GM21447 (cell line): Measurements from ENCODE around the gene USP37.
"Not testable (repeated sequence)": the region's sequence is repeated elsewhere in the genome, so short reads cannot be mapped to it uniquely, and the experiment has no call there.

Experiments
- ATAC-seq: cut with Tn5 transposase; IDR thresholded peaks from one replicate; pipeline ENCODE4 v1.9.1; 2021; ENCODE audit not compliant: unreplicated experiment

Gene USP37

GRCh38 chr2:218554225-218554624, 13.9 kb downstream of the USP37 start:
- not testable (repeated sequence) for ATAC-seq

- ATAC-seq, result no peak
These were observed 20.2 kb downstream of the USP37 start for GRCh38 chr2:218547978-218548377.

- ATAC-seq, result no peak
These were observed 20.6 kb downstream of the USP37 start for GRCh38 chr2:218547511-218547910.

GRCh38 chr2:218546012-218546411, 22.1 kb downstream of the USP37 start:
- no peak for ATAC-seq

GRCh38 chr2:218540015-218540414, 28.1 kb downstream of the USP37 start:
- ATAC-seq, result no peak

- no peak for ATAC-seq
These were observed 31.2 kb downstream of the USP37 start for GRCh38 chr2:218536804-218537494.

- no peak for ATAC-seq
These were observed 38.2 kb downstream of the USP37 start for GRCh38 chr2:218529990-218530389.

- not testable (repeated sequence) for ATAC-seq
These were observed 39.7 kb downstream of the USP37 start for GRCh38 chr2:218528409-218528808.

GRCh38 chr2:218523651-218524050, 44.5 kb downstream of the USP37 start:
- ATAC-seq, result no peak

GRCh38 chr2:218518876-218519275, 49.3 kb downstream of the USP37 start:
- ATAC-seq, result no peak

- ATAC-seq, result peak; percentile 75
These were observed 50.5 kb downstream of the USP37 start for GRCh38 chr2:218517434-218518206.

GRCh38 chr2:218516614-218517013, 51.5 kb downstream of the USP37 start:
- ATAC-seq, result no peak

- no peak for ATAC-seq
These were observed 54.5 kb downstream of the USP37 start for GRCh38 chr2:218513676-218514075.

- ATAC-seq, result peak; percentile 51
These were observed 59.9 kb downstream of the USP37 start for GRCh38 chr2:218508299-218508698.

GRCh38 chr2:218505754-218506371, 62.3 kb downstream of the USP37 start:
- ATAC-seq, result no peak

- no peak for ATAC-seq
These were observed 66.5 kb downstream of the USP37 start for GRCh38 chr2:218501665-218502064.

GRCh38 chr2:218500501-218501060, 67.6 kb downstream of the USP37 start:
- ATAC-seq, result no peak

GRCh38 chr2:218485986-218486667, 82.0 kb downstream of the USP37 start:
- no peak for ATAC-seq

- ATAC-seq, result no peak
These were observed 85.5 kb downstream of the USP37 start for GRCh38 chr2:218482651-218483050.

- ATAC-seq, result no peak
These were observed 88.6 kb downstream of the USP37 start for GRCh38 chr2:218479595-218479994.

GRCh38 chr2:218478544-218478943, 89.6 kb downstream of the USP37 start:
- ATAC-seq, result no peak
